ENCODE data around the gene DIP2A.

- TF ChIP-seq CTCF (conservative IDR thresholded peaks at IDR 0.05), result no peak
- TF ChIP-seq EZH2 (IDR thresholded peaks at IDR 0.05; ENCODE audit: low read depth), result no peak
Measured at GRCh38 chr21:46503922-46504550, 45.3 kb downstream of the DIP2A start.
